GM12865 (cell line): ENCODE measurements around the gene LRRC18.

Source experiments
- DNase-seq: peaks from one replicate; pipeline ENCODE4 v3.0.0; 2010; ENCODE audit warnings: low read depth
- H3K4me3 ChIP-seq: 2 replicates; pipeline ENCODE4 v1.5.1; 2011; ENCODE audit warnings: mild to moderate bottlenecking, low read depth, low read length, control low read depth
- TF ChIP-seq, protein P1 (sequence below): IDR thresholded peaks from 2 replicates; pipeline ENCODE4 v1.5.1; 2011; ENCODE audit warnings: low read length, control low read depth, low read depth, inconsistent platforms; ENCODE audit not compliant: insufficient read depth; ENCODE audit errors: missing control alignments

The LRRC18 gene

DNA sequence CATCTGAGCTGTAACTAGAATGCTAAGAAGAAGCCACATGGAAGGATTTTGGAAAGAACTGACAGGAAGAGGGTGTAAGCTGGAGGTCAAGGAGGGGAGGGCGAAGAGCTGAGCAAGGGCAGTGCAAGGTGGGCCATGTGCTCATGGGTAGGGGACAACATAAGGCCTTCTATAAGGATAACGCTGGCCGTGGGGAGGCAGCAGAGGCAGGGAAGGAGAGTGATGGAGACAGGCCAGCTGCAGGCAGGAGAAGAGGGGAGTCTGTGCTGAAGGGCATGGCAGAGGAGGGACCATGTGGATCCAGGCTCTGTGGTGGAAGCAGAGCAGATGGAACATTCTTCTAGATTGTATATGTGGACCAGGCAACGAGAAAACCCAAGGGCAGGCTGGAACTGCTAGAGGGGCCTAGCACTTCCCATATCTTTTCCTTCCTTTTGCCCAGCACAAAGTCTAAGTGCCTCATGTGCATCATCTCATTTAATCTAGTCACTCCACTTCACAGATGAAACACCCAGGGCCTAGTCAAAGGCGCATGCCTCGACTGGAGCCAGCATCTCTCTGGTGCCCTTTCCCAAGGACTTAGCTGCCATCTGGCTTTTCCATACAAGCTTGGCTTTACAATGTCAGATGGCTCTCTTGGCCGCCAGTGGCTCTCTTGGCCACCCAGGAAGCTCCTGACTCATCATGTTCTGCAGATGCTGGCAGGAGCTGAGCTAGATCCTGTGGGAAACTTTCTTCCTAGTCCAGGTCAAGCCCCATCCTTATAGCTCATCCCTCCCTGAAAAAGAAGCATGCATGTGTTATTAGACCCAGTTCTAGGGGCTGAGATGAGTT is 6.6 kb downstream of the LRRC18 start:
- DNase-seq, result no peak
- TF ChIP-seq, protein P1, sequence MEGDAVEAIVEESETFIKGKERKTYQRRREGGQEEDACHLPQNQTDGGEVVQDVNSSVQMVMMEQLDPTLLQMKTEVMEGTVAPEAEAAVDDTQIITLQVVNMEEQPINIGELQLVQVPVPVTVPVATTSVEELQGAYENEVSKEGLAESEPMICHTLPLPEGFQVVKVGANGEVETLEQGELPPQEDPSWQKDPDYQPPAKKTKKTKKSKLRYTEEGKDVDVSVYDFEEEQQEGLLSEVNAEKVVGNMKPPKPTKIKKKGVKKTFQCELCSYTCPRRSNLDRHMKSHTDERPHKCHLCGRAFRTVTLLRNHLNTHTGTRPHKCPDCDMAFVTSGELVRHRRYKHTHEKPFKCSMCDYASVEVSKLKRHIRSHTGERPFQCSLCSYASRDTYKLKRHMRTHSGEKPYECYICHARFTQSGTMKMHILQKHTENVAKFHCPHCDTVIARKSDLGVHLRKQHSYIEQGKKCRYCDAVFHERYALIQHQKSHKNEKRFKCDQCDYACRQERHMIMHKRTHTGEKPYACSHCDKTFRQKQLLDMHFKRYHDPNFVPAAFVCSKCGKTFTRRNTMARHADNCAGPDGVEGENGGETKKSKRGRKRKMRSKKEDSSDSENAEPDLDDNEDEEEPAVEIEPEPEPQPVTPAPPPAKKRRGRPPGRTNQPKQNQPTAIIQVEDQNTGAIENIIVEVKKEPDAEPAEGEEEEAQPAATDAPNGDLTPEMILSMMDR, result no peak
- no peak overlapping the region for H3K4me3 ChIP-seq

DNA sequence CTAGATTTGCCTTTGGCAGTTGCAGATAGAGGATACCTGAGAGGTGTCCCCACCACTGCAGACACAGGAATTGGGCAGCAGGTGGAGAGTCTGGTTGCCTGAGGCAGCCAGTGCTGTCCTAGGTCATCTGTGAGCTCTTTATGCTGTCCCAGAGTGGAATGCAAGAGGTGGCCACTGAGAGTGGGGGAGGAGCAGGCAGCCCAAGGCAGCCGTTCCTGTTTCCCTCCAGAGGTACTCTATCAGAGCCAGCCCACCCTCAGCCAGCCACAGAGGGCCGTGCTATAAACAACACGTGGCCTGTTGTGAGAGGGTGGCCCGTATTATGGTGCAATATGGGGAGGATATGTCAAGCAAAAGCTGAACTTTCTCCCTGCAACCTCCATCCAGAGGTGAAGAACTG is 8.5 kb downstream of the LRRC18 start:
- TF ChIP-seq, protein P1, result no peak
- DNase-seq, result no peak
- H3K4me3 ChIP-seq, result no peak overlapping the region

DNA sequence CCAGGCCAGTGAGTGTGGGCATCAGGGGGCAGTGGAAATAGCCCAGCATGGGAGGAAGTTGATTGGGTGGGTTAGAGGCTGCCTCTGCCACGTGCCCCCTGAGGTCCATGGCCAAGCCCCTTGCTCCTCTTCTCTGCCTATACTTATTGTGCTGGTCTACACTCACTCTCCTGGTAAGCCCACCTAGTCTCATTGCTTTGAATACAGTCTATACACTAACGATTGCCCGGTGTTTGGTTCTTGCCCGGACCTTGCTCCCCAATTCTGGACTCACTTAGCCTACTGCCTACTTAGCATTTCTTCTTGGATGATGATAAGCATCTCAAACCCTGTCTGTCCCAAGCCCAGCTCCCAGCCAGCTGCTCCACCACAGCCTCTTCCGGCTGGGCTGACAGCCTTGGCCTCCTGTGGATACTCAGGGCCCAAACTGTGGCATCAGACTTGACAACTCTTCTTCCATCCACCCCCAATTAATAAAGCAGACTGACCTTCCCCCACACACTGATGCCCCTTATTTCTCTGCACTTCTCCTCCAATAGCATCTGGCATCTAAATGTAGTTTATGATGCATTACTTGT is 10.1 kb downstream of the LRRC18 start:
- H3K4me3 ChIP-seq, result no peak overlapping the region
- DNase-seq, result no peak
- TF ChIP-seq, protein P1, result no peak

DNA sequence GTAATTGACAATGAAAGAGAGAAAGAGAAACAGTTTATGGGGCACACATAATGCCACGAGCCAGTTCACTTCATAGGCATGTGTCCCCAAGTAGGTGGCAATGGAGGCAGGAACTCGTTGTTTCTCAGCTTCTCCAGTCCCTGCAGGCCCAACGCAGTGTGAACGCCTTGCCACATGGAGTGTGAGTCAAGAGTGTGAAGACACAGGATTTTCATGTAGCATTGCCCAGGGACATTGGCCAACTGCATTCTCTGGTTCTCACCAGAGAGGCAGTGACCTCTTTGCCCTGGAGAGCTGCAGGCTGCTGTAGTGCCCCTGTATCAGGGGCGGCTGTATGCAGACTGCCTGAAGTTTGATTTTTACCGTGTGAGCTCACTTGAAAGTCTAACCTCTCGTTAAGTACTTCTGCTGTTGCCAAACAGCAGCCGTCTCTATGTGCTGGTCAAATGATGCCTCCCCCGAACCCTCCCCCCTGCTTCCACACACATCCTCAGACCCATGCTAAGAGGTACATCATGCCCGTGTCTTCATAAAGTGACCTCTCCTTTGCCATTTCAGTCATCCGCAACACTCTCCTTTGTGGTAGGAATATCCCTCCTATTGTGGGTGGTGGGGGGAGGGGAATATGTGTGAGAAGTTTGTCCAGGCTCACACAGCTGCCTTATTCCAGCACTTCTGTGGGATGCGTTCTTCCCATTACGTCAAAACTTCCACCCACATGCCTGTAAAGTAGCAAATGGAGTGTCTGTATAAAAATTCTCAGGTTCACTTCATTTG is 12.7 kb downstream of the LRRC18 start:
- TF ChIP-seq, protein P1, result no peak
- DNase-seq, result no peak
- no peak overlapping the region for H3K4me3 ChIP-seq

DNA sequence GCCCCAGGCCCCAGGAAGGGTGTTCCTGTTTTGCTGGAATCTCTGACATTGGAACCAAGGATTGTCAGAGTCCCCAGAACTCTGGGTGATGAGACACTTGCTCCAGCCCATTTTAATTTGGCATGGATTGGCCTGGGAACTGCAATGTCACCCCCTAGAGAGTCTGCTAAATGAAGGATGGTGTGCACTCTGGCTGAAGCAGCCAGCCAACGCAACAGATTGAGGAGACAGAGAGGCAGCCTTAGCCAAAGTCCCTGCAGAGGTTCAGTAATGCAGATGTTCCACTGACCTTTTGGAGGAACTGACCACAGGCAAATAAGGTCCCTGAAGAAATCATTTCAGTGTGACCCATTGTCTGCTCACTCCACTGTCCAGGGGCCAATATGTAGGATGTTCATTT is 13.4 kb downstream of the LRRC18 start:
- no peak overlapping the region for H3K4me3 ChIP-seq
- DNase-seq, result no peak
- TF ChIP-seq, protein P1, result no peak

- no peak overlapping the region for H3K4me3 ChIP-seq
- DNase-seq, result no peak
- TF ChIP-seq, protein P1, result no peak
Observed at GRCh38 chr10:48924988-48925387, 14.7 kb downstream of the LRRC18 start.
